ENCODE results near the gene CCDC85C. TPM values are rescaled to one million over a fixed set of nuclear protein-coding genes. Genes with fewer than 3 reads are reported as not detected.

CCDC85C gene
- total RNA-seq, 2 experiments from 2014 or later = 5.8 to 7.5 TPM

- peaks cover 3% of the 10 kb centered on the region for H3K4me1 Mint-ChIP-seq (ENCODE audit: low read depth)
- TF ChIP-seq CTCF (IDR thresholded peaks at IDR 0.05) = no peak
- CTCF ChIA-PET = no interaction called here
- Histone ChIP-seq H3K27ac (ENCODE audit: low read depth in 1 of 2, low read length in 2 of 2) (no peak overlapping the region), H3K9me3 (ENCODE audit: control insufficient read depth in 1 of 2, insufficient read depth in 1 of 2, low read length in 2 of 2) (no peaks in the 10 kb centered on the region), H3K36me3 (ENCODE audit: insufficient read depth, low read length) (no peaks in the 10 kb centered on the region), H3K27me3 (ENCODE audit: control insufficient read depth in 1 of 2, insufficient read depth in 2 of 2, low read length in 2 of 2) (no peaks in the 10 kb centered on the region), H3K4me3 (ENCODE audit: low read length) (no peak overlapping the region), H3K4me1 (ENCODE audit: insufficient read depth, low read length) (peaks cover 7% of the 10 kb centered on the region)
- H3K9me3 Mint-ChIP-seq = no peaks in the 10 kb centered on the region
- H3K36me3 Mint-ChIP-seq (ENCODE audit: low read depth) = no peaks in the 10 kb centered on the region
- intact Hi-C loops (cut with DNase I, micrococcal nuclease) = no loop called here
- H3K4me3 Mint-ChIP-seq = no peak overlapping the region
- ATAC-seq (ENCODE audit: poor library complexity) = no peak
- peaks cover 17% of the 10 kb centered on the region for H3K27me3 Mint-ChIP-seq
- H3K27ac Mint-ChIP-seq = no peak overlapping the region
- POLR2A ChIA-PET = no interaction called here
- DNase-seq = no peak
These were observed 26.2 kb upstream of the CCDC85C start for GRCh38 chr14:99630202-99630601.

- H3K36me3 Mint-ChIP-seq (ENCODE audit: low read depth) = no peaks in the 10 kb centered on the region
- POLR2A ChIA-PET = interaction anchor here (1.5 kb wide), 1 partner anchor 24 kb away, joined by 3 read pairs; no protein-coding TSS in a partner anchor
- TF ChIP-seq CTCF (IDR thresholded peaks at IDR 0.05) = peak; percentile 80
These were observed 25.0 kb upstream of the CCDC85C start for GRCh38 chr14:99628887-99629618.

GRCh38 chr14:99627510-99628381, 23.7 kb upstream of the CCDC85C start:
- ChIA-PET POLR2A (interaction anchor here (1.0 to 1.5 kb wide), 2 partner anchors 22 to 102 kb away, joined by 3 read pairs; no protein-coding TSS in a partner anchor), CTCF (interaction anchor here (1.0 kb wide), 1 partner anchor 110 kb away, joined by 4 read pairs; no protein-coding TSS in a partner anchor)
- intact Hi-C loops (cut with DNase I, micrococcal nuclease) = no loop called here
- peaks cover 3% of the 10 kb centered on the region for H3K4me1 Mint-ChIP-seq (ENCODE audit: low read depth)
- H3K4me1 ChIP-seq (ENCODE audit: insufficient read depth, low read length) = peaks cover 7% of the 10 kb centered on the region
- no peaks in the 10 kb centered on the region for H3K36me3 ChIP-seq (ENCODE audit: insufficient read depth, low read length)
- H3K9me3 Mint-ChIP-seq = no peaks in the 10 kb centered on the region
- no peaks in the 10 kb centered on the region for H3K9me3 ChIP-seq (ENCODE audit: control insufficient read depth in 1 of 2, insufficient read depth in 1 of 2, low read length in 2 of 2)
- DNase-seq (no peak), ATAC-seq (ENCODE audit: poor library complexity) (no peak)
- peaks cover 4 to 5% of the 10 kb centered on the region in 2 experiments for H3K27me3 ChIP-seq (ENCODE audit: control insufficient read depth in 1 of 2, insufficient read depth in 2 of 2, low read length in 2 of 2)
- TF ChIP-seq CTCF (IDR thresholded peaks at IDR 0.05) = no peak
- no peaks in the 10 kb centered on the region for H3K36me3 Mint-ChIP-seq (ENCODE audit: low read depth)
- H3K4me3 ChIP-seq (ENCODE audit: low read length) = no peak overlapping the region
- H3K27ac Mint-ChIP-seq = no peak overlapping the region
- H3K27ac ChIP-seq (ENCODE audit: low read depth in 1 of 2, low read length in 2 of 2) = no peak overlapping the region
- peaks cover 38% of the 10 kb centered on the region for H3K27me3 Mint-ChIP-seq
- H3K4me3 Mint-ChIP-seq = no peak overlapping the region

More at GRCh38 chr14:99628887-99629618, 25.0 kb upstream of the CCDC85C start:
- Mint-ChIP-seq H3K27me3 (peaks cover 24% of the 10 kb centered on the region), H3K9me3 (no peaks in the 10 kb centered on the region), H3K4me3 (no peak overlapping the region), H3K4me1 (ENCODE audit: low read depth) (peaks cover 3% of the 10 kb centered on the region), H3K27ac (no peak overlapping the region)
- intact Hi-C loops (cut with DNase I, micrococcal nuclease) = loop anchor here (1.0 kb wide), 1 partner anchor 111 kb away; no protein-coding TSS in a partner anchor
- H3K27ac ChIP-seq (ENCODE audit: low read depth in 1 of 2, low read length in 2 of 2) = no peak overlapping the region
- H3K4me1 ChIP-seq (ENCODE audit: insufficient read depth, low read length) = peaks cover 7% of the 10 kb centered on the region
- no peak overlapping the region for H3K4me3 ChIP-seq (ENCODE audit: low read length)
- H3K9me3 ChIP-seq (ENCODE audit: control insufficient read depth in 1 of 2, insufficient read depth in 1 of 2, low read length in 2 of 2) = no peaks in the 10 kb centered on the region
- CTCF ChIA-PET = interaction anchor here (1.0 kb wide), 1 partner anchor 111 kb away, joined by 4 read pairs; no protein-coding TSS in a partner anchor
- peak; percentile 32 to 80 (median 50) for DNase-seq
- H3K36me3 ChIP-seq (ENCODE audit: insufficient read depth, low read length) = no peaks in the 10 kb centered on the region
- H3K27me3 ChIP-seq (ENCODE audit: control insufficient read depth in 1 of 2, insufficient read depth in 2 of 2, low read length in 2 of 2) = no peaks in the 10 kb centered on the region
- ATAC-seq (ENCODE audit: poor library complexity) = peak; percentile 78
